HEK293 (cell line): ENCODE measurements around the gene MT1B.

Source experiments
- BCL11A ChIP-seq: fragments of 450-650 bp; formaldehyde crosslinking; IDR thresholded peaks from 2 replicates; pipeline ENCODE4 v1.5.1; 2016; ENCODE audit warnings: low read depth, missing biosample characterization, missing genetic modification characterization
- CTCF ChIP-seq: fragments of 450-650 bp; formaldehyde crosslinking; IDR thresholded peaks from 2 replicates; pipeline ENCODE4 v1.5.1; 2016; ENCODE audit warnings: missing biosample characterization, missing genetic modification characterization
- ELK4 ChIP-seq: IDR thresholded peaks from 2 replicates; pipeline ENCODE4 v1.6.1; 2011; ENCODE audit warnings: mild to moderate bottlenecking, low read depth, low read length, borderline replicate concordance
- HOXA7 ChIP-seq: sonication (generic); formaldehyde crosslinking; IDR thresholded peaks from 2 replicates; pipeline ENCODE4 v1.8.1; 2022; ENCODE audit warnings: missing genetic modification reagents, borderline replicate concordance
- ZBTB20 ChIP-seq: fragments of 450-650 bp; formaldehyde crosslinking; IDR thresholded peaks from 2 replicates; pipeline ENCODE4 v1.5.1; 2016; ENCODE audit warnings: missing biosample characterization, missing genetic modification characterization
- ZNF274 ChIP-seq, 2 experiments: fragments of 200-500 bp in 1 of 2; fragments of 450-650 bp in 1 of 2; sonication (Bioruptor generic) in 1 of 2; formaldehyde crosslinking in 1 of 2; IDR thresholded peaks; 2 replicates each; pipeline versions ENCODE4 v1.5.1 to v1.6.1; 2014 to 2016; ENCODE audit warnings: borderline replicate concordance in 1 of 2, inconsistent platforms in 1 of 2, low read length in 1 of 2, missing biosample characterization in 1 of 2, missing genetic modification characterization in 1 of 2
- ZNF391 ChIP-seq: fragments of 450-650 bp; formaldehyde crosslinking; IDR thresholded peaks from 2 replicates; pipeline ENCODE4 v1.5.1; 2016; ENCODE audit warnings: low read depth, missing biosample characterization, missing genetic modification characterization, borderline replicate concordance
- ZNF549 ChIP-seq: fragments of 450-650 bp; IDR thresholded peaks from 2 replicates; pipeline ENCODE4 v1.5.1; 2018; ENCODE audit warnings: missing biosample characterization, missing genetic modification characterization, mild to moderate bottlenecking, inconsistent platforms, moderate library complexity
- ZNF585B ChIP-seq: fragments of 450-650 bp; formaldehyde crosslinking; IDR thresholded peaks from 2 replicates; pipeline ENCODE4 v1.5.1; 2016; ENCODE audit warnings: missing biosample characterization, missing genetic modification characterization
- ZNF623 ChIP-seq: fragments of 450-650 bp; formaldehyde crosslinking; IDR thresholded peaks from 2 replicates; pipeline ENCODE4 v1.5.1; 2016; ENCODE audit warnings: missing biosample characterization, missing genetic modification characterization

GRCh38 chr16:56609463-56609921, 42.2 kb upstream of the MT1B start:
- TF ChIP-seq CTCF (tag by site-specific recombination) (no peak), ZNF549 (tag by site-specific recombination) (no peak), ZNF391 (tag by site-specific recombination) (no peak), ELK4 (no peak), ZNF274 (IDR thresholded peaks at IDR 0.05; ENCODE audit: low read length) (no peak), ZNF274 (tag by site-specific recombination; IDR thresholded peaks at IDR 0.05; ENCODE audit: borderline replicate concordance) (no peak), ZBTB20 (tag by site-specific recombination) (no peak), HOXA7 (CRISPR knock-in tag) (no peak), BCL11A (no peak), ZNF585B (tag by site-specific recombination) (no peak), ZNF623 (tag by site-specific recombination) (no peak; the same call in 1 of the 2 replicates)
